Small intestine (tissue), 7 donors: ENCODE results near the gene SPTBN4. TPM values are rescaled to one million over a fixed set of nuclear protein-coding genes. Genes with fewer than 3 reads are reported as not detected.

Experiments
- DNase-seq, 2 donors: peaks; one replicate each; pipeline versions ENCODE4 v3.0.0 to v3.0.0-alpha.2; 2013
- FAIRE-seq: peaks from 2 replicates; lab custom pipeline; 2012; peaks lifted over from hg19 to GRCh38; lab: Jason Lieb, UNC
- H3K27ac ChIP-seq, 3 donors: one replicate each; pipeline ENCODE4 v1.5.1; 2013; ENCODE audit warnings: low read length in 2 of 3, mild to moderate bottlenecking in 2 of 3, control low read depth in 1 of 3, inconsistent platforms in 1 of 3, low read depth in 1 of 3, moderate library complexity in 1 of 3
- H3K27me3 ChIP-seq, 3 donors: one replicate each; pipeline ENCODE4 v1.6.1; 2013; ENCODE audit warnings: low read length in 3 of 3, inconsistent platforms in 1 of 3; ENCODE audit not compliant: control insufficient read depth in 3 of 3, insufficient read depth in 3 of 3
- H3K36me3 ChIP-seq, 3 donors: one replicate each; pipeline ENCODE4 v1.6.1; 2013; ENCODE audit warnings: low read length in 3 of 3, inconsistent platforms in 1 of 3, low read depth in 1 of 3, mild to moderate bottlenecking in 1 of 3, moderate library complexity in 1 of 3; ENCODE audit not compliant: control insufficient read depth in 3 of 3, insufficient read depth in 2 of 3
- H3K4me1 ChIP-seq, 3 donors: one replicate each; pipeline ENCODE4 v1.6.1; 2013; ENCODE audit warnings: low read length in 2 of 3, inconsistent platforms in 1 of 3, low read depth in 1 of 3, mild to moderate bottlenecking in 1 of 3, moderate library complexity in 1 of 3; ENCODE audit not compliant: control insufficient read depth in 3 of 3, insufficient read depth in 2 of 3
- H3K4me3 ChIP-seq, 3 donors: one replicate each; pipeline ENCODE4 v1.5.1; 2013; ENCODE audit warnings: low read length in 3 of 3, control low read depth in 1 of 3, inconsistent platforms in 1 of 3, low read depth in 1 of 3, mild to moderate bottlenecking in 1 of 3, moderate library complexity in 1 of 3
- H3K9me3 ChIP-seq, 2 donors: one replicate each; pipeline ENCODE4 v1.6.1; 2013; ENCODE audit warnings: low read depth in 1 of 2, low read length in 1 of 2; ENCODE audit not compliant: control insufficient read depth in 2 of 2, insufficient read depth in 1 of 2
- WGBS, 3 donors: extraction: QIAGEN DNeasy Blood & Tissue Kit; methylation state at CpG; one replicate each; pipeline ENCODE4 v1.1.7; 2013; 5-methylcytosine and 5-hydroxymethylcytosine counted together
- polyA plus RNA-seq, 4 donors: library from polyadenylated mRNA; stranded (reverse) in 3 of 4; unstranded in 1 of 4; fragments of 200-250 nt in 3 of 4; fragments of 120-200 nt in 1 of 4; gene quantifications; one replicate each; pipeline versions ENCODE4 v1.2.1 to v1.2.3, GENCODE V29; 2013
- donor health status: healthy with polysubstance abuse.
- donor health status: control.
- donor health status: control.
- donor health status: Bipolar disorder and iron deficiency.
- donor health status: healthy.

Gene SPTBN4
- polyA plus RNA-seq, 4 donors: 1.1 to 2.0 (median 1.8) TPM; not detected in 1

GRCh38 chr19:40510526-40511115 lies 43.8 kb downstream of the SPTBN4 start:
- no peaks in the 10 kb centered on the region for H3K9me3 ChIP-seq
- no peak overlapping the region for H3K4me3 ChIP-seq
- DNase-seq (no peak), FAIRE-seq (no peak)
- H3K36me3 ChIP-seq: no peaks in the 10 kb centered on the region
- H3K4me1 ChIP-seq: no peaks in the 10 kb centered on the region
- H3K27me3 ChIP-seq: peaks cover 6 to 57% (median 15%) of the 10 kb centered on the region in 3 donors
- WGBS, 3 donors: 76 to 83% (median 77%) methylated on average over 7 of the region's 7 CpGs
- no peak overlapping the region for H3K27ac ChIP-seq

- 79 to 82% (median 80%) methylated on average over 6 of the region's 6 CpGs for WGBS, 3 donors
Observed at GRCh38 chr19:40511487-40511886, 44.7 kb downstream of the SPTBN4 start.

GRCh38 chr19:40512110-40512472 lies 45.3 kb downstream of the SPTBN4 start:
- 0 to 17% (median 0%) methylated on average over 1 of the region's 1 CpG for WGBS, 3 donors
- Histone ChIP-seq H3K36me3 (no peaks in the 10 kb centered on the region), H3K4me1 (no peaks in the 10 kb centered on the region), H3K27me3 (peaks cover 6 to 51% (median 15%) of the 10 kb centered on the region in 3 donors), H3K4me3 (no peak overlapping the region), H3K9me3 (no peaks in the 10 kb centered on the region), H3K27ac (no peak overlapping the region)
- no peak for FAIRE-seq
- DNase-seq: no peak

More at GRCh38 chr19:40511487-40511886, 44.7 kb downstream of the SPTBN4 start:
- Histone ChIP-seq H3K4me3 (no peak overlapping the region), H3K27me3 (peaks cover 6 to 49% (median 15%) of the 10 kb centered on the region in 3 donors), H3K4me1 (no peaks in the 10 kb centered on the region), H3K36me3 (no peaks in the 10 kb centered on the region), H3K27ac (no peak overlapping the region), H3K9me3 (no peaks in the 10 kb centered on the region)
- FAIRE-seq (no peak), DNase-seq (no peak)

- FAIRE-seq (no peak), DNase-seq (peak in 1 of 2 donors; percentile 48)
- no peak overlapping the region for H3K4me3 ChIP-seq
- no peak overlapping the region for H3K27ac ChIP-seq
- H3K36me3 ChIP-seq: no peaks in the 10 kb centered on the region
- H3K4me1 ChIP-seq: no peaks in the 10 kb centered on the region
- 6 to 8% (median 7%) methylated on average over 52 to 105 of the region's 105 CpGs for WGBS, 3 donors
- peaks cover 6 to 55% (median 15%) of the 10 kb centered on the region in 3 donors for H3K27me3 ChIP-seq
- H3K9me3 ChIP-seq: no peaks in the 10 kb centered on the region
Observed at GRCh38 chr19:40512473-40513344, 45.9 kb downstream of the SPTBN4 start.

- Histone ChIP-seq H3K27me3 (peaks cover 6 to 59% (median 15%) of the 10 kb centered on the region in 3 donors), H3K27ac (no peak overlapping the region), H3K9me3 (no peaks in the 10 kb centered on the region), H3K4me1 (no peaks in the 10 kb centered on the region), H3K4me3 (no peak overlapping the region), H3K36me3 (no peaks in the 10 kb centered on the region)
- DNase-seq (no peak), FAIRE-seq (no peak)
- WGBS, 3 donors: 65 to 78% (median 75%) methylated on average over 27 of the region's 27 CpGs
Observed at GRCh38 chr19:40513345-40513678, 46.5 kb downstream of the SPTBN4 start.

GRCh38 chr19:40513741-40514315 lies 47.0 kb downstream of the SPTBN4 start:
- Histone ChIP-seq H3K9me3 (no peaks in the 10 kb centered on the region), H3K27ac (no peak overlapping the region), H3K4me1 (no peaks in the 10 kb centered on the region), H3K4me3 (no peak overlapping the region), H3K27me3 (peaks cover 6 to 64% (median 15%) of the 10 kb centered on the region in 3 donors), H3K36me3 (no peaks in the 10 kb centered on the region)
- FAIRE-seq: no peak
- DNase-seq: no peak
- 68 to 87% (median 85%) methylated on average over 4 of the region's 4 CpGs for WGBS, 3 donors

GRCh38 chr19:40517248-40517647 lies 50.4 kb downstream of the SPTBN4 start:
- peaks cover 10 to 59% (median 10%) of the 10 kb centered on the region in 3 donors for H3K27me3 ChIP-seq
- no peak for FAIRE-seq

More at GRCh38 chr19:40517248-40517647, 50.4 kb downstream of the SPTBN4 start:
- H3K9me3 ChIP-seq: no peaks in the 10 kb centered on the region
- H3K4me3 ChIP-seq: no peak overlapping the region
- no peak overlapping the region for H3K27ac ChIP-seq
- no peaks in the 10 kb centered on the region for H3K4me1 ChIP-seq
- 84% methylated on average over 9 of the region's 9 CpGs for WGBS, 3 donors
- H3K36me3 ChIP-seq: no peaks in the 10 kb centered on the region
- no peak for DNase-seq
